Osteoblast (primary cell): Measurements from ENCODE around the gene CACNA1C. TPM values are rescaled to one million over a fixed set of nuclear protein-coding genes. Genes with fewer than 3 reads are reported as not detected.
"Not testable (repeated sequence)": the region's sequence is repeated elsewhere in the genome, so short reads cannot be mapped to it uniquely, and the experiment has no call there.

Experiments used
- DNase-seq: peaks from one replicate; pipeline ENCODE4 v3.0.0; 2011; ENCODE audit warnings: low spot score, mixed read lengths; ENCODE audit not compliant: insufficient read length; ENCODE audit errors: missing footprints
- H2AFZ ChIP-seq: 2 replicates; pipeline ENCODE4 v1.6.0; 2011; ENCODE audit warnings: mild to moderate bottlenecking, low read length
- H3K27ac ChIP-seq: 2 replicates; pipeline ENCODE4 v1.5.1; 2011; ENCODE audit warnings: mild to moderate bottlenecking, low read depth, low read length, moderate library complexity
- H3K27me3 ChIP-seq: 2 replicates; pipeline ENCODE4 v1.6.0; 2012; ENCODE audit warnings: mild to moderate bottlenecking, control low read depth, inconsistent platforms, low read length, moderate library complexity; ENCODE audit not compliant: insufficient read depth
- H3K36me3 ChIP-seq: 2 replicates; pipeline ENCODE4 v1.5.1; 2011; ENCODE audit warnings: mild to moderate bottlenecking, low read length, control low read depth, moderate library complexity; ENCODE audit not compliant: insufficient read depth
- H3K4me1 ChIP-seq: 2 replicates; pipeline ENCODE4 v1.5.1; 2011; ENCODE audit warnings: mild to moderate bottlenecking, low read length, control low read depth, moderate library complexity; ENCODE audit not compliant: insufficient read depth
- H3K4me2 ChIP-seq: 2 replicates; pipeline ENCODE4 v1.6.0; 2011; ENCODE audit warnings: mild to moderate bottlenecking, low read length; ENCODE audit not compliant: insufficient read depth
- H3K4me3 ChIP-seq: fragments of 200-600 bp; sonication (generic); 3 replicates; pipeline ENCODE4 v1.5.1; 2012; ENCODE audit warnings: mild to moderate bottlenecking, low read length, inconsistent platforms; ENCODE audit not compliant: insufficient read depth
- H3K79me2 ChIP-seq: 2 replicates; pipeline ENCODE4 v1.6.0; 2012; ENCODE audit warnings: mild to moderate bottlenecking, low read length, control low read depth, inconsistent platforms; ENCODE audit not compliant: insufficient read depth
- H3K9me3 ChIP-seq: 2 replicates; pipeline ENCODE4 v1.5.1; 2011; ENCODE audit warnings: low read depth, low read length, control low read depth
- H4K20me1 ChIP-seq: 2 replicates; pipeline ENCODE4 v1.6.0; 2012; ENCODE audit warnings: mild to moderate bottlenecking, low read length, control low read depth; ENCODE audit not compliant: insufficient read depth
- CTCF ChIP-seq: IDR thresholded peaks from 2 replicates; pipeline ENCODE4 v1.5.1; 2011; ENCODE audit warnings: mild to moderate bottlenecking, low read depth, low read length, moderate library complexity; ENCODE audit errors: extremely low read depth
- total RNA-seq: library from RNA; depleted of rRNA; stranded (reverse); fragments of >200 nt; gene quantifications from 2 replicates; pipeline ENCODE4 v1.2.3, GENCODE V29; 2012

The CACNA1C gene
- total RNA-seq, 1 donor = 19.2 TPM

DNA sequence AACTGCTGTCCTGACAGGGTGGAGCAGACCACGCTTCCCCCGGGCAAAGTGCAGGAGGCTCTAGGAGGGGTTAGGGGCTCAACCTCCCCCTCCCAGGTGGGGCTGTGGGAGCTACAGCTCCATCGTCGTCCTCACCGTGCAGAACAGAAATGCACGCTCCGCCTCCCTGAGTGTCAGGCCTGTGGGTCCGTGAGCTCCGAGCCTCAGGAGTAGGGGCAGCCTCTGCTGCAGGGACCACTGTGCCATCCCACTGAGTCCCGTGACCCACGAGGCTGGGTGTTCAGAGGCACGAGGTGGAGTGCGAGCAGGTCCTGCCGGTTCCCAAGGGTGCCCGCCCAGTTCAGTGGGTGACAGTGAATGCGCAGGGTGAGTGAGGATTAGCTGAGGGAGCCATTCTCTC lies 48.6 kb downstream of the CACNA1C start:
- H3K79me2 ChIP-seq = peaks cover 52% of the 10 kb centered on the region
- no peak overlapping the region for H3K27ac ChIP-seq
- H3K36me3 ChIP-seq = no peaks in the 10 kb centered on the region
- peaks cover 12% of the 10 kb centered on the region for H3K4me1 ChIP-seq
- DNase-seq = no peak
- no peak overlapping the region for H3K4me2 ChIP-seq
- TF ChIP-seq CTCF = no peak
- no peaks in the 10 kb centered on the region for H3K27me3 ChIP-seq
- H3K4me3 ChIP-seq = no peak overlapping the region
- H4K20me1 ChIP-seq = peaks cover 27% of the 10 kb centered on the region
- H3K9me3 ChIP-seq = no peaks in the 10 kb centered on the region
- no peak overlapping the region for H2AFZ ChIP-seq

GRCh38 chr12:2101771-2102170 lies 49.0 kb downstream of the CACNA1C start:
- DNase-seq = peak; percentile 88
- Histone ChIP-seq H2AFZ (no peak overlapping the region), H3K27me3 (no peaks in the 10 kb centered on the region), H3K4me3 (no peak overlapping the region), H3K27ac (no peak overlapping the region), H3K79me2 (peaks cover 49% of the 10 kb centered on the region), H3K4me2 (no peak overlapping the region), H3K36me3 (no peaks in the 10 kb centered on the region), H4K20me1 (peaks cover 27% of the 10 kb centered on the region), H3K4me1 (peaks cover 12% of the 10 kb centered on the region), H3K9me3 (no peaks in the 10 kb centered on the region)
- TF ChIP-seq CTCF = no peak

DNA sequence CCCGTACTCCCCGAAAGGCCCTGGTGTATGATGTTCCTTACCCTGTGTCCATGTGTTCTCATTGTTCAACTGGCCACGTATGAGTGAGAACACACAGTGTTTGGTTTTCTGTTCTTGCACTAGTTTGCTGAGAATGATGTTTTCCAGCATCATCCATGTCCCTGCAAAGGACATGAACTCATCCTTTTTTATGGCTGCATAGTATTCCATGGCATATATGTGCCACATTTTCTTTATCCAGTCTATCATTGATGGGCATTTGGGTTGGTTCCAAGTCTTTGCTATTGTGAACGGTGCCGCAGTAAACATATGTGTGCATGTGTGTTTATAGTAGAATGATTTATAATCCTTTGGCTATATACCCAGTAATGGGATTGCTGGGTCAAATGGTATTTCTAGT lies 49.9 kb downstream of the CACNA1C start:
- not testable (repeated sequence) for DNase-seq, H2AFZ ChIP-seq, H3K27ac ChIP-seq, H3K4me2 ChIP-seq, H3K4me3 ChIP-seq, H3K36me3 ChIP-seq, H3K27me3 ChIP-seq, H3K9me3 ChIP-seq
- peaks cover 27% of the 10 kb centered on the region for H4K20me1 ChIP-seq
- peaks cover 12% of the 10 kb centered on the region for H3K4me1 ChIP-seq
- peaks cover 47% of the 10 kb centered on the region for H3K79me2 ChIP-seq

- not testable (repeated sequence) for H3K36me3 ChIP-seq, H3K4me3 ChIP-seq, DNase-seq, H3K27ac ChIP-seq, H3K27me3 ChIP-seq, H3K4me2 ChIP-seq, H2AFZ ChIP-seq, H3K9me3 ChIP-seq
- Histone ChIP-seq H4K20me1 (peaks cover 49% of the 10 kb centered on the region), H3K4me1 (peaks cover 12% of the 10 kb centered on the region), H3K79me2 (peaks cover 55% of the 10 kb centered on the region)
Observed at GRCh38 chr12:2105387-2105786, 52.6 kb downstream of the CACNA1C start.

GRCh38 chr12:2108166-2108565 lies 55.4 kb downstream of the CACNA1C start:
- no peak overlapping the region for H2AFZ ChIP-seq
- H3K27me3 ChIP-seq = no peaks in the 10 kb centered on the region
- no peaks in the 10 kb centered on the region for H3K9me3 ChIP-seq
- peaks cover 65% of the 10 kb centered on the region for H3K79me2 ChIP-seq
- no peak for DNase-seq
- no peak overlapping the region for H3K4me3 ChIP-seq
- H4K20me1 ChIP-seq = peaks cover 58% of the 10 kb centered on the region
- no peaks in the 10 kb centered on the region for H3K36me3 ChIP-seq
- H3K4me2 ChIP-seq = no peak overlapping the region
- no peak for TF ChIP-seq CTCF
- no peaks in the 10 kb centered on the region for H3K4me1 ChIP-seq
- no peak overlapping the region for H3K27ac ChIP-seq
